Activated CD4-positive, alpha-beta T cell treated with anti-CD3 and anti-CD28 coated beads for 4 hours (primary cell): ENCODE results near the gene INSYN2B.
"Not testable (repeated sequence)": the region's sequence is repeated elsewhere in the genome, so short reads cannot be mapped to it uniquely, and the experiment has no call there.

ENCODE experiments used
- DNase-seq, 2 donors: peaks; one replicate each; pipeline ENCODE4 v3.0.0-alpha.2; 2020

Gene INSYN2B

GRCh38 chr5:169840405-169840804, 139.9 kb downstream of the INSYN2B start:
- DNase-seq: no peak

- no peak for DNase-seq
Observed at GRCh38 chr5:169838688-169839087, 141.6 kb downstream of the INSYN2B start.

- no peak for DNase-seq
Observed at GRCh38 chr5:169837686-169838085, 142.6 kb downstream of the INSYN2B start.

GRCh38 chr5:169836835-169837536, 143.3 kb downstream of the INSYN2B start:
- DNase-seq: no peak

GRCh38 chr5:169834540-169834939, 145.8 kb downstream of the INSYN2B start:
- DNase-seq: not testable (repeated sequence)

- not testable (repeated sequence) for DNase-seq
Observed at GRCh38 chr5:169833681-169834292, 146.5 kb downstream of the INSYN2B start.

GRCh38 chr5:169832845-169833244, 147.4 kb downstream of the INSYN2B start:
- no peak for DNase-seq

- DNase-seq: no peak
Observed at GRCh38 chr5:169832304-169832703, 148.0 kb downstream of the INSYN2B start.

GRCh38 chr5:169831331-169831730, 149.0 kb downstream of the INSYN2B start:
- DNase-seq: no peak

- no peak for DNase-seq
Observed at GRCh38 chr5:169828385-169828784, 151.9 kb downstream of the INSYN2B start.

- no peak for DNase-seq
Observed at GRCh38 chr5:169827769-169828168, 152.5 kb downstream of the INSYN2B start.

DNA sequence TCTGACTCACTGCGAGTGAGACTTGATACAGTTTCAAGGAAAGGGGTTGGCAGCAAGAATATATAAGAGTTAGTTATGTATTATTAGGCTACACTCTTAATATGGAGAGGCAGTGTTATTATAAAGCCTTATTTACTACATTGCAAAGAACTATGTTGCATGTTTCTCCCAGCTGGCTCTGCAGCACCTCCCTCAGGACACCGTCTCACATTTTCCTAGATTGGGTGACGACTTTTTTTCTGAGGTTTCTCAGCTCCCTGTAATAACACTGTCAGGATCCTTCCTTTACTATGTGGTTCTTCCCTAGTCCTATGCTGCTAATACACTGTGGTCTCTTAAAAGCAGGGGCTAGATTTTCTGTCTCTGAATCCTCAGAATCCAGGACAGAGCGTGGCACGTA, 153.7 kb downstream of the INSYN2B start:
- no peak for DNase-seq

DNA sequence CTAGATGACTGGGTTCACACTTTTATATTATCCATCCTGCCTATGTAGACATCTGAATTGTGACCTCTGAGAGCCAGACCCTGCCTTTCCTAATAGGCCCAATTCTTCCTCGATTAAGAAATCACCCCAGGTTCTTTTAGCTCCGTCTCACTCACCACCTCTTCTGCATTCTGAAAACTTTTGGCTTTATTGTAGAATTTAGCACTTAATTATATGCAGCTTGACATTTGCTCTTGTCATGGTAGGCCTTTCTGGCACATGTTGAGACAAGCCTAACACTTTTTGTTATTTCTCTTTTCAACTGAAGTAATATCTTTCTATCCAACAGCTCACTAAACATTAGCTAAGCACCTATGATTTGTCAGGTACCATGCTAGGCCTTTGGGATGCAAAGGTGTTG, 163.3 kb downstream of the INSYN2B start:
- no peak for DNase-seq

- no peak for DNase-seq
Observed at GRCh38 chr5:169814522-169814921, 165.8 kb downstream of the INSYN2B start.
